ENCODE measurements around the gene ATP8B1.
A peak's percentile ranks its signal among the peaks of the same experiment; 100 is the strongest.
"Not testable (repeated sequence)": the region's sequence is repeated elsewhere in the genome, so short reads cannot be mapped to it uniquely, and the experiment has no call there.

The ATP8B1 gene

GRCh38 chr18:57803103-57803969 lies at the start of gene ATP8B1:
ATP8B1 (minus strand) TSS chr18:57803315; CDS start chr18:57731807, 71,508 bp downstream.
- peak; percentile 56 to 73 (median 57) for DNase-seq

DNA sequence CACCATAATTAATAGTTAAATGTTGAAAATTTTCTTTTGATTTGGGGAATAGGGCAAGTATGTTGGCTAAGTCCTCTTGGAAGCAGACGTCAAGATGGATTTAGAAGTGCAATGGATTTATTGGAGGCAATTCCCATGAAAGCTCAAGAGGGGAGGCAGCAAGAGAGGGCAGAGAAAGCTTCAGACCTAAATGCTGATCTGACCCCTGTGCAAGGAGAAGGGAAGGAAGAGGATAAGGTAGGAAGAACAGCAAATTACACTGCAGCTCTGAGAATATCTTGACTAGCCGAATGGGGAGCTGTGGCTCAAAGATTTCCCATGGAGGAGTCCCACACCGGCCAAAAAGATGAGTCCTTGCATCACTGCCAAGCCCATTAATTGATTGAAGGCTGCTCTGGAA lies 46.9 kb upstream of the ATP8B1 start:
- no peak for DNase-seq

DNA sequence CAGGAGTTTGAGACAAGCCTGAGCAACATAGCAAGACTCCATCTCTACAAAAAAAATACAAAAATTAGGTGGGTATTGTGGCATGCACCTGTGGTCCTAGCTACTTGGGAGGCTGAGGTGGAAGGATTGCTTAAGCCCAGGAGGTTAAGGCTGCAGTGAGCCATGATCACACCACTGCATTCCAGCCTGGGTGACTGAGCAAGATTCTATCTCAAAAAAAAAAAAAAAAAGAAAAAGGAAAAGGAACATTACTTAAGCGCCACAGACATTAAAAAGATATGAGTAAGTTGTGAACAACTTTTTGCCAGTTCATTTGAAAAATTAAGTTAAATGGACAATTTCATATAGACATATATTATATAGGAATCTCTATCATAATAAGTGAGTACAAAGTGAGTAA lies 45.3 kb upstream of the ATP8B1 start:
- not testable (repeated sequence) for DNase-seq

DNA sequence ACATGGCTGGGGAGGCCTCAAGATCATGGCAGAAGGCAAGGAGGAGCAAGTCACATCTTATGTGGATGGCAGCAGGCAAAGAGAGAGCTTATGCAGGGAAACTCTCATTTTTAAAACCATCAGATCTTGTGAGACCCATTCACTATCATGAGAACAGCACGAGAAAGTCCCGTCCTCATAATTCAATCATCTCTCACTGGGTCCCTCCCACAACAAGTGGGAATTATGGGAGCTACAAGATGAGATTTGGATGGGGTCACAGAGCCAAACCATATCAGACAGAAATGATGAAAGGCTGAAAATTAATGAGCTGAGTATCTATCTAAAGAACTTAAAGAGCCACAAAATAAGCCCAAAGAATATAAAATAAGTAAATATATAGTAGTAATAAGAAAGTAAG lies 44.3 kb upstream of the ATP8B1 start:
- DNase-seq: not testable (repeated sequence)

- DNase-seq: no peak
Observed at GRCh38 chr18:57846258-57846657, 43.1 kb upstream of the ATP8B1 start.

DNA sequence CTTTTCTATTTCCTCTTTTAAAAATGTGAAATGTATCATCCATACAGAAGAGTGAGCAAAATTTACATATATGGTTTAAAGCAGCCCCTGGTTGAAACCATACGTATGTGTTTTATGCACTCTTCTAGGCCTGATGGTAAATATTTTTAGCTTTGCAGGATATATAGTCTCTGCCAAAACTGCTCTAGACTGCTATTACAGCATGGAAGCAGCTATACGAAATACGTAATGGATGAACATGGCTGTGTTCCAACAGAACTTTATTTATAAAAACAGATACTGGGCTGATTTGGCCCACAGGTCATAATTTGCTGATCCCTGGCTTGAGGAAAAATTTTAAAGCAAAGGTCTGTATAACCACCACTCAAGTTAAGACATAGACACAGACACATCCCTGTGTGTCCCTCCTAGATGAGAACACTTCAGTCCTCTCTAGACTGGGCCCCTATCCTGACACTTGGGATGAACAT lies 42.5 kb upstream of the ATP8B1 start:
- no peak for DNase-seq

DNA sequence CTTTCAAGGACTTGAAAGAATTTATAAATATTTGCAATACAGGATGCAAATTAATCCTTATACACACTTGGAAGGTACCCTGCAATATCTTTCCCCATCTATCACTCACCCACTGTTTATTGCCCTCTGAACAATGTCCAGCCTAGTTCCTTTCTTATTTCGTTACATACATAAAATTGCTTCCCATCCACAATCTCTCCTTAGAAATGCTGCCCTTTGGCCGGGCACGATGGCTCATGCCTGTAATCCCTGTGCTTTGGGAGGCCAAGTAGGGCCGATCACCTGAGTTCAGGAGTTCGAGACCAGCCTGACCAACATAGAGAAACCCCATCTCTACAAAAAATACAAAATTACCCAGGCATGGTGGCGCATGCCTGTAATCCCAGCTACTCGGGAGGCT lies 41.2 kb upstream of the ATP8B1 start:
- DNase-seq: no peak

DNA sequence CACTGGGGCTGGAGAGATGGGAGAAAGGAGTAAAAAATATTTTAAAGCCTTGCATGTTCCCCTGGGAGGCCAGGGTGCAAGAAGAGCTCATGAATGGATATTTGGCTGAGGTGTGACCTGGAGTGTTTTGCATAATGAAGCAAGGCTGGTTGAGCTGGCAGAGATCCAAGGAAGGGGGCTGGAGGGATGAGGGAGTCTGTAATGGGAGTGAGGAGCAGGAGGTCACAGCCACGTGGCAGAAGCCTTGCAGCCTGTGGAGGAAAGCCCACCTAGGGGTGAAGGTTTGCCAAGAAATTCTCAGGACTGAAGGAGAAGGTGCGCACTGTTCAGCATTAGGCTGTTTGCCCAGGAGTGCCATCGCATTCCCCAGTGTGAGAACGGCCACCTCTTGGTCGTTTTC lies 40.3 kb upstream of the ATP8B1 start:
- DNase-seq: no peak

- no peak for DNase-seq
Observed at GRCh38 chr18:57841568-57841967, 38.5 kb upstream of the ATP8B1 start.

GRCh38 chr18:57839942-57840381 lies 36.8 kb upstream of the ATP8B1 start:
- DNase-seq: no peak

GRCh38 chr18:57837917-57838548 lies 34.9 kb upstream of the ATP8B1 start:
- DNase-seq: peak; percentile 47 to 74 (median 57)

GRCh38 chr18:57836557-57836956 lies 33.4 kb upstream of the ATP8B1 start:
- DNase-seq: no peak

DNA sequence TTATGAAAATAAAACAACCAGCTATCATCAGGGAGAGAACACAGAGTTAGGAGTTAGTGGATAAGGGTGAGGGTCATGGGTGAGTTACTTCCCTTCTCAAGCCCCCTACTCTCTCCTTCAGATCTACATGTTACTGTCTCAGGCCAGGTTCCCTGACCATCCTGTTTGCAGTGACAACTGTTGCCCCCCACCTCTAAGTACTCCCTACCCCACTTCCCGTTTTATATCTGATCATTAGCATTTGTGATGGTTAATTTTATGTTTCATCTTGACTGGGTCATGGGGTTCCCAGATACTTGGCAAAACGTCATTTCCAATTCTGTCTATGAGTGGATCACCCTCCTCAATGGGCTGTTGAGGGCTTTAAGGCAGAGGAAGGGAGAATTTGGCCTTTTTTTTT lies 32.8 kb upstream of the ATP8B1 start:
- DNase-seq: no peak

GRCh38 chr18:57834616-57835015 lies 31.5 kb upstream of the ATP8B1 start:
- no peak for DNase-seq

DNA sequence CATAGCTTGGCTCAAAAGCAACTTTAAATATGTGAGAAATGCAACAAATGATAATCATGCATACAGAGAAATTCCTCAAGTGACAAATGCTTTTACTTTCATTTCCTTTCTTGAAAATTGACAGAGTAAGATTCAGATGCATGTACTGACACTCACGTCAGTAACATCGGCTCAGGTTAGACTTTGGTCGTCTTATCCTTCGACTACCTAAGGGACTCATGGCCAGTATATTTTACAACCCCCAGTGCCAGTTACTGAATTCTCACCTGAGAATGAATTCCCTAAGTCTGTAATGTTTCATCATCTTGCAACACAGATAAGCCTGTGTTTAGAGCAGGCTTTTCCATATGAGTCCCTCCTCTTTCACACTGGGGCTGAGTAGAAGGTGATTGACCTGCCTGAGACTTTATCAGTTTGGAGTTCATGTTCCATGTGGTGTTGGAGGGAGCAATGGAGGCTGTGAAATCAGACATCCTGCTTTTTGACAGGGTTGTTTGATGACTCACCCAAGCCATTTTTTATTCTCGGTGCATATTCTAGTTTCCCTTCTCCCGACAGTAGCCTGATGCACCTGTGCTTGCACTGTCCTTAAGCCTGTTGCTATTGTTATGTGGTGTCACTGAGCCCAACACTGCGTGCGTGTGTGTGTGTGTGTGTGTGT lies 30.5 kb upstream of the ATP8B1 start:
- DNase-seq: peak; percentile 53 to 79 (median 69)

- DNase-seq: no peak
Observed at GRCh38 chr18:57832730-57833129, 29.6 kb upstream of the ATP8B1 start.

DNA sequence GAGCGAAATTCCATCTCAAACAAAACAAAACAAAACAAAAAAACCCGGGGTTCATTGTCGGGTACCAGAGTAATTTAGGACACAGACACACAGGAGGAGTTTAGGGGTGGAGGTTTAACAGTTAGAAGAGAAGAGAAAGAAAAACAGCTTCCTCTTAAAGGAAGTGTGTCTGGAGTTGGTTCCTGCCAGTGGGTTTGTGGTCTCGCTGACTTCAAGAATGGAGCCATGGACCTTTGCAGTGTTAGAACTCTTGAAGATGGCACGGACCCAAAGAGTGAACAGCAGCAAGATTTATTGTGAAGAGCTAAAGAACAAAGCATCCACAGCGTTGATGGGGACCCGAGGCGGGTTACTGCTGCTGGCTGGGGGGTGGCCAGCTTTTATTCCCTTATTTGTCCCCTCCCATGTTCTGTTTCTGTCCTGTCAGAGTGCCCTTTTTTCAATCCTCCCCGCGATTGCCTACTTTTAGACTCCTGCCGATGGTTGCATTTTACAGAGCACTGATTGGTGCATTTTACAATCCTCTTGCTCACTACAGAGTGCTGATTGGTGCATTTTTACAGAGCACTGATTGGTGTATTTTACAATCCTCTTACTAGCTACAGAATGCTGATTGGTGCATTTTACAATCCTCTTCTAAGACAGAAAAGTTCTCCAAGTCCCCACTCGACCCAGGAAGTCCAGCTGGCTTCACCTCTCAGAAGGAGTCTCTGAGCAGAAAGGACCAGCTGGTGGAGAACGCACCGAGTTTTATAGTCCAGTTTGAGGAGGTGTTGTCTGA lies 28.7 kb upstream of the ATP8B1 start:
- DNase-seq: peak in 2 of 3 donors; percentile 5 to 11

DNA sequence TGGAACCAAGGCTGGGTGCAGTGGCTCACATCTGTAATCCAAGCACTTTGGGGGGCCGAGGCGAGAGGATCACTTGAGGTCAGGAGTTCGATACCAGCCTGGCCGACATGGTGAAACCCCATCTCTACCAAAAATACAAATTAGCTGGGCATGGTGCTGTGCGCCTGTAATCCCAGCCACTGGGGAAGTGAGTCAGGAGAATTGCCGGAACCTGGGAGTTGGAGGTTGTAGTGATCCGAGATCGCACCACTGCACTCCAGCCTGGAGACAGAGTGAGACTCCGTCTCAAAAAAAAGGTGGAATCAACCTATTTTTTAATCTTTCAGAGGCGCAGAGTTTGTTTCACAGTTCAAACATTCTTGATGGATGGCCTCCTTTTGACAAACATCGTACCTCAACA lies 24.5 kb upstream of the ATP8B1 start:
- DNase-seq: peak in 2 of 3 donors; percentile 10 to 29

- no peak for DNase-seq
Observed at GRCh38 chr18:57826252-57826651, 23.1 kb upstream of the ATP8B1 start.

- DNase-seq: not testable (repeated sequence)
Observed at GRCh38 chr18:57820583-57820982, 17.5 kb upstream of the ATP8B1 start.

- DNase-seq: peak; percentile 79 to 86 (median 83)
Observed at GRCh38 chr18:57819671-57820460, 16.8 kb upstream of the ATP8B1 start.

DNA sequence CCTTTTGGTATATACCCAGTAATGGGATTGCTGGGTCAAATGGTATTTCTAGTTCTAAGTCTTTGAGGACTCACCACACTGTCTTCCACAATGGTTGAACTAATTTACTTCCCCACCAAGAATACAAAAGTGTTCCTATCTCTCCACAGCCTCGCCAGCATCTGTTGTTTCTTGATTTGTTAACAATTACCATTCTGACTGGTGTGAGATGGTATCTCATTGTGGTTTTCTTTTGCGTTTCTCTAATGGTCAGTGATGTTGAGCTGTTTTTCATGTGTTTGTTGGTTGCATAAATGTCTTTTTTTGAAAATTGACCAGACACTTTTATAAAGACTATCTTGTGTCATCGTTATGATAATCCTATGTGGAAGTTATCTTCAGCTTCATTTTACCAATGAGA lies 16.0 kb upstream of the ATP8B1 start:
- no peak for DNase-seq

All from suppressor macrophage treated with lipopolysaccharide for 1 hour (primary cell).